H1 (cell line): Measurements from ENCODE around the gene SPAG16. TPM values are rescaled to one million over a fixed set of nuclear protein-coding genes. Genes with fewer than 3 reads are reported as not detected.

ENCODE experiments used
- CTCF ChIA-PET: fragments of 300-600 bp; sonication (Branson Sonifier 250); formaldehyde crosslinking; loops from one replicate; lab custom pipeline; 2021; ENCODE audit not compliant: partially characterized antibody; lab: Charles Lee
- POLR2A ChIA-PET: fragments of 300-600 bp; sonication (Branson Sonifier 250); formaldehyde crosslinking; loops from one replicate; lab custom pipeline; 2021; ENCODE audit warnings: inconsistent platforms; ENCODE audit not compliant: partially characterized antibody; lab: Charles Lee
- DNase-seq, 2 experiments: peaks; one replicate each; pipeline versions ENCODE4 v3.0.0 to v3.0.0-alpha.2; 2010 to 2022; ENCODE audit warnings: low spot score in 2 of 2, low read depth in 1 of 2, mixed read lengths in 1 of 2
- FAIRE-seq: peaks from 2 replicates; lab custom pipeline; 2011; peaks lifted over from hg19 to GRCh38; lab: Jason Lieb, UNC
- H2AFZ ChIP-seq: 2 replicates; pipeline ENCODE4 v1.8.1; 2012; ENCODE audit warnings: low read length, inconsistent platforms
- H2AK5ac ChIP-seq: 2 replicates; pipeline ENCODE4 v1.6.1; 2013; ENCODE audit warnings: low read depth, low read length
- H2BK120ac ChIP-seq: replicated peaks from 2 replicates; pipeline ENCODE3; 2013; ENCODE audit warnings: low read depth, low read length, inconsistent platforms
- H2BK12ac ChIP-seq: 2 replicates; pipeline ENCODE4 v1.6.1; 2013; ENCODE audit warnings: low read depth, low read length
- H2BK15ac ChIP-seq: 2 replicates; pipeline ENCODE4 v1.6.1; 2013; ENCODE audit warnings: low read length
- H2BK20ac ChIP-seq: 2 replicates; pipeline ENCODE4 v1.6.1; 2013; ENCODE audit warnings: low read length
- H2BK5ac ChIP-seq: 2 replicates; pipeline ENCODE4 v1.6.1; 2013; ENCODE audit warnings: low read depth, low read length
- H3K14ac ChIP-seq: 2 replicates; pipeline ENCODE4 v1.6.1; 2013; ENCODE audit warnings: inconsistent platforms; ENCODE audit not compliant: insufficient read length
- H3K18ac ChIP-seq: 2 replicates; pipeline ENCODE4 v1.6.1; 2013; ENCODE audit warnings: low read length; ENCODE audit errors: extremely low read depth
- H3K23ac ChIP-seq: 2 replicates; pipeline ENCODE4 v1.6.1; 2013; ENCODE audit warnings: inconsistent platforms; ENCODE audit not compliant: insufficient read length
- H3K23me2 ChIP-seq: 2 replicates; pipeline ENCODE4 v1.6.1; 2013; ENCODE audit warnings: low read depth, low read length
- H3K27ac ChIP-seq: 2 replicates; pipeline ENCODE4 v1.6.1; 2011; ENCODE audit warnings: low read depth, low read length, inconsistent platforms
- H3K27me3 ChIP-seq, 4 experiments: replicated peaks in 1 of 4; 1 replicate in 1 of 4; 2 replicates in 3 of 4; pipeline versions ENCODE4 v1.6.1 to v1.8.1; 2011 to 2013; ENCODE audit warnings: low read length in 3 of 4, mild to moderate bottlenecking in 3 of 4, inconsistent platforms in 2 of 4, mixed read lengths in 2 of 4, moderate library complexity in 1 of 4; ENCODE audit not compliant: control insufficient read depth in 3 of 4, insufficient read depth in 3 of 4; ENCODE audit errors: extremely low read depth in 1 of 4
- H3K36me3 ChIP-seq, 4 experiments: 2 replicates each; pipeline versions ENCODE4 v1.6.1 to v1.8.1; 2011 to 2013; ENCODE audit warnings: mild to moderate bottlenecking in 4 of 4, low read length in 3 of 4, moderate library complexity in 2 of 4, control low read depth in 1 of 4, inconsistent platforms in 1 of 4; ENCODE audit not compliant: insufficient read depth in 4 of 4, control insufficient read depth in 2 of 4
- H3K4ac ChIP-seq: replicated peaks from 2 replicates; pipeline ENCODE3; 2013; ENCODE audit warnings: low read length, low read depth, mixed read lengths, inconsistent platforms; ENCODE audit not compliant: insufficient read length
- H3K4me1 ChIP-seq, 4 experiments: replicated peaks in 1 of 4; 1 replicate in 1 of 4; 2 replicates in 3 of 4; pipeline versions ENCODE4 v1.6.1 to v1.8.1; 2011 to 2013; ENCODE audit warnings: low read length in 3 of 4, inconsistent platforms in 2 of 4, mixed read lengths in 1 of 4; ENCODE audit not compliant: insufficient read depth in 4 of 4, control insufficient read depth in 3 of 4
- H3K4me2 ChIP-seq, 2 experiments: 2 replicates each; pipeline versions ENCODE4 v1.6.1 to v1.8.1; 2011 to 2013; ENCODE audit warnings: low read depth in 2 of 2, low read length in 2 of 2, control low read depth in 1 of 2, inconsistent platforms in 1 of 2, mild to moderate bottlenecking in 1 of 2; ENCODE audit not compliant: insufficient read depth in 1 of 2
- H3K4me3 ChIP-seq, 4 experiments: fragments of 200-600, 300-600 bp in 1 of 4; sonication (generic), shearing (Covaris generic), sonication (Bioruptor Twin) in 1 of 4; 2 replicates each; pipeline versions ENCODE4 v1.5.1 to v1.8.1; 2011 to 2016; ENCODE audit warnings: low read length in 4 of 4, low read depth in 3 of 4, control low read depth in 2 of 4, inconsistent platforms in 2 of 4, mild to moderate bottlenecking in 2 of 4, mixed read lengths in 1 of 4, moderate library complexity in 1 of 4; ENCODE audit not compliant: insufficient read depth in 2 of 4; ENCODE audit errors: extremely low read depth in 1 of 4
- H3K56ac ChIP-seq: replicated peaks from 2 replicates; pipeline ENCODE3; 2013; ENCODE audit warnings: low read depth, mild to moderate bottlenecking, mixed read lengths, low read length, inconsistent platforms; ENCODE audit not compliant: insufficient read length
- H3K79me1 ChIP-seq: 2 replicates; pipeline ENCODE4 v1.6.1; 2013; ENCODE audit warnings: low read depth, low read length, control low read depth
- H3K79me2 ChIP-seq, 2 experiments: 2 replicates each; pipeline versions ENCODE4 v1.6.1 to v1.8.1; 2012 to 2013; ENCODE audit warnings: low read length in 2 of 2, mild to moderate bottlenecking in 2 of 2, inconsistent platforms in 1 of 2; ENCODE audit not compliant: insufficient read depth in 2 of 2, control insufficient read depth in 1 of 2
- H3K9ac ChIP-seq, 4 experiments: replicated peaks in 1 of 4; 1 replicate in 1 of 4; 2 replicates in 3 of 4; pipeline versions ENCODE4 v1.6.1 to v1.8.1; 2011 to 2013; ENCODE audit warnings: low read depth in 3 of 4, low read length in 3 of 4, control low read depth in 2 of 4, mild to moderate bottlenecking in 2 of 4, moderate library complexity in 2 of 4, inconsistent platforms in 1 of 4; ENCODE audit errors: extremely low read depth in 1 of 4
- H3K9me3 ChIP-seq, 2 experiments: 2 replicates each; pipeline versions ENCODE4 v1.6.1 to v1.8.1; 2012 to 2013; ENCODE audit warnings: mild to moderate bottlenecking in 2 of 2, moderate library complexity in 2 of 2, control low read depth in 1 of 2, inconsistent platforms in 1 of 2, low read depth in 1 of 2, low read length in 1 of 2, mixed read lengths in 1 of 2; ENCODE audit not compliant: insufficient read depth in 2 of 2
- H4K20me1 ChIP-seq, 2 experiments: replicated peaks in 1 of 2; 2 replicates each; pipeline versions ENCODE3 to v1.8.1; 2011 to 2013; ENCODE audit warnings: inconsistent platforms in 2 of 2, low read length in 2 of 2, mild to moderate bottlenecking in 1 of 2; ENCODE audit not compliant: insufficient read depth in 2 of 2, control insufficient read depth in 1 of 2
- H4K5ac ChIP-seq: 2 replicates; pipeline ENCODE4 v1.6.1; 2013; ENCODE audit warnings: low read length, low read depth, mixed read lengths, inconsistent platforms; ENCODE audit not compliant: insufficient read length
- H4K8ac ChIP-seq: 2 replicates; pipeline ENCODE4 v1.8.0; 2013; ENCODE audit warnings: mild to moderate bottlenecking, moderate library complexity, low read length, inconsistent platforms; ENCODE audit not compliant: insufficient read depth; ENCODE audit errors: extremely low read depth
- H4K91ac ChIP-seq: replicated peaks from 2 replicates; pipeline ENCODE3; 2013; ENCODE audit warnings: low read length, mixed read lengths, inconsistent platforms; ENCODE audit not compliant: insufficient read length
- CBX8 ChIP-seq: fragments of 300-800, 300-1000 bp; sonication (generic); IDR thresholded peaks from 2 replicates; pipeline ENCODE4 v1.7.1; 2016; ENCODE audit warnings: low read depth, low read length, borderline replicate concordance
- SAP30 ChIP-seq: fragments of 300-600 bp; sonication (generic); IDR thresholded peaks from 2 replicates; pipeline ENCODE4 v1.7.1; 2012; ENCODE audit warnings: low read length, moderate library complexity, mild to moderate bottlenecking, inconsistent platforms; ENCODE audit not compliant: insufficient read depth, insufficient replicate concordance
- whole genome bisulfite sequencing, 2 experiments: shearing (Covaris generic) in 1 of 2; methylation state at CpG; one replicate each; pipeline versions ENCODE4 v1.1.6 to v1.1.7; 2013 to 2015; ENCODE audit warnings: low lambda C conversion rate in 2 of 2, mixed read lengths in 2 of 2, inconsistent platforms in 1 of 2, low coverage in 1 of 2, missing lambda C conversion rate in 1 of 2; ENCODE audit not compliant: insufficient replicate concordance in 2 of 2, insufficient coverage in 1 of 2, insufficient read length in 1 of 2; ENCODE audit errors: extremely low coverage in 1 of 2, missing lambda C conversion rate in 1 of 2; 5-methylcytosine and 5-hydroxymethylcytosine counted together
- polyA plus RNA-seq, 7 experiments: library from polyadenylated mRNA; depleted of rRNA in 3 of 7; stranded (reverse) in 5 of 7; unstranded in 2 of 7; fragments of >200 nt in 5 of 7; fragments of 200-250 nt in 2 of 7; gene quantifications; 1 replicate in 5 of 7; 2 replicates in 1 of 7; 4 replicates in 1 of 7; pipeline versions ENCODE4 v1.2.1 to v1.2.3, GENCODE V29; 2011 to 2013; ENCODE audit warnings: missing spikeins in 2 of 7, mixed read lengths in 2 of 7
- total RNA-seq: library from RNA; stranded (reverse); fragmentation: NEBNext Ultra II Directional; extraction: Animal tissue kit (Norgen Biotek cat#: 25700); gene quantifications from 2 replicates; pipeline ENCODE4 v1.2.1, GENCODE V29; 2021

SPAG16 gene
- total and polyA plus RNA-seq, 2 of the 8 experiments (the other 6 are each of a cell fraction or from before 2014, with no cell fraction given) = 6.0 to 14.9 TPM

GRCh38 chr2:213476641-213477040 is 192.4 kb downstream of the SPAG16 start:
- no peak for DNase-seq

More at GRCh38 chr2:213476641-213477040, 192.4 kb downstream of the SPAG16 start:
- Histone ChIP-seq H3K27me3 (peaks cover 0 to 1% (median 0%) of the 10 kb centered on the region in 4 experiments; a peak in 1 of 7 replicates), H2AFZ (no peak overlapping the region), H3K23ac (no peak overlapping the region), H3K79me2 (no peaks in the 10 kb centered on the region), H3K18ac (no peak overlapping the region), H3K27ac (no peak overlapping the region), H3K9me3 (peaks cover 14 to 22% of the 10 kb centered on the region in 2 experiments; a peak in 3 of 4 replicates), H3K4ac (no peak overlapping the region), H4K91ac (no peak overlapping the region), H3K4me2 (no peak overlapping the region), H3K4me3 (no peak overlapping the region), H3K23me2 (no peaks in the 10 kb centered on the region), H2BK20ac (no peak overlapping the region), H4K8ac (no peak overlapping the region), H2AK5ac (no peak overlapping the region), H4K20me1 (no peaks in the 10 kb centered on the region), H2BK120ac (no peak overlapping the region), H3K14ac (no peak overlapping the region), H3K56ac (no peak overlapping the region), H3K79me1 (no peaks in the 10 kb centered on the region), H2BK5ac (no peak overlapping the region), H3K9ac (no peak overlapping the region), H2BK15ac (no peak overlapping the region), H2BK12ac (no peak overlapping the region), H3K36me3 (no peaks in the 10 kb centered on the region), H4K5ac (no peak overlapping the region), H3K4me1 (no peaks in the 10 kb centered on the region)
- no peak for FAIRE-seq
- CTCF ChIA-PET = no interaction called here
- POLR2A ChIA-PET = no interaction called here
- 90% methylated on average over 4 of the region's 4 CpGs; no CpG with 5 or more reads in 1 of the 2 experiments for WGBS, 2 experiments
- no peak for TF ChIP-seq SAP30
- TF ChIP-seq CBX8 = no peak
